DMS 273 treated with DMSO at 0.1 percent for 48 hours (cell line): Measurements from ENCODE around the gene FAT4.

Experiments used
- DNase-seq: peaks from one replicate; lab custom pipeline; 2025; lab: John Stamatoyannopoulos, UW

The FAT4 gene

GRCh38 chr4:125316791-125317524, 2.2 kb downstream of the FAT4 start:
- peak; percentile 83 for DNase-seq

DNA sequence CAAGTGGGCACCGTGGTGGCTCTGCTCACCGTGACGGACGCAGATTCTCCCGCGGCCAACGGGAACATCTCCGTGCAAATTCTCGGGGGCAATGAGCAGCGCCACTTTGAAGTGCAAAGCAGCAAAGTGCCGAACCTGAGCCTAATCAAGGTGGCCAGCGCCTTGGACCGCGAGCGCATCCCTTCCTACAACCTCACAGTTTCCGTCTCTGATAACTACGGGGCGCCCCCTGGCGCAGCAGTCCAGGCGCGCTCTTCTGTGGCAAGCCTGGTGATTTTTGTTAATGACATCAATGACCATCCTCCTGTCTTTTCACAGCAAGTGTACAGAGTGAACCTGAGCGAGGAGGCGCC, 2.7 kb downstream of the FAT4 start:
- no peak for DNase-seq

DNA sequence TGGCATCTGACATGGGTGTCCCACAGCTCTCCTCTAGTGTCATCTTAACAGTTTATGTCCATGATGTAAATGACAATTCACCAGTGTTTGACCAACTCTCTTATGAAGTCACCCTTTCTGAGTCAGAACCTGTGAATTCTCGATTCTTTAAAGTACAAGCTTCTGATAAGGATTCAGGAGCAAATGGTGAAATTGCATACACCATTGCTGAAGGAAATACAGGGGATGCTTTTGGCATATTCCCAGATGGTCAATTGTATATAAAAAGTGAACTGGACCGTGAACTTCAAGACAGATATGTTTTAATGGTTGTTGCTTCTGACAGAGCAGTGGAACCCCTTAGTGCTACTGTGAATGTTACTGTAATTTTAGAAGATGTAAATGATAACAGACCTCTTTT, 4.6 kb downstream of the FAT4 start:
- DNase-seq: no peak

GRCh38 chr4:125321709-125322365, 7.1 kb downstream of the FAT4 start:
- DNase-seq: no peak

DNA sequence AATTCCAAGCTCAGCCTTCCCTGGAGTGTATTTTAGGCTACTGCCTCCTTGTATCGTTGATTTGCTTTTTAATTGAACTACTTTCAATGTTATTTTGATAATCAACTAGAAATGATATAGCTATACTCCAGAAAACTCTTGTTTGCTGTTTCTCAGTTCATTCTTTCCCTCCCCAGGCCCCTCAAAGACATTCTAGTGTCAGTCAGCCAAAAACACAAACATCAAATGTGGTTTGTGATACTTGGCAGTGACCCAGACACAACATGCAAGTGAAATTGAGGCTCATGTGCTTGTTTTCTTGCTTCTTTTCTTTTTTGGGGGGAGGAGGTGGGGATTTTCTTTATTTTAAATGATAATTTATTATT, 7.6 kb downstream of the FAT4 start:
- no peak for DNase-seq

DNA sequence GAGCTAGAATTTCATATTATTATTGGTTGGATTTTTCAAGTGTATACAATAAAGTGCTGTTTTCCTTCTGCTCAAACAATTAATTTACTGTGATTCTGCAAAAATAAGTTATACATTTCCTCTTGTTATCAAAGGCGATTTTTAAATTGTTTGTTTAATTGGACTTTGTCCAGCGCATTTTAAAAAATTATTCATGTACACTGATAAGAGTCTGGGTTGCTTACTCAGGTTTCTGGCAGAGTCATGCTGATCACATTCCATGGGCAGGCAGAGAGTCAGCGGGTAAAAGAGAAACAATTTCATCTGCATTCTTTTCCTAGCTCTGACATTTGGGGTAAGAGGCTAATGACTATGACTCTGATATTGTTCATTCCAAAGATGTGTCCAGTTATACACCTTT, 8.9 kb downstream of the FAT4 start:
- no peak for DNase-seq

DNA sequence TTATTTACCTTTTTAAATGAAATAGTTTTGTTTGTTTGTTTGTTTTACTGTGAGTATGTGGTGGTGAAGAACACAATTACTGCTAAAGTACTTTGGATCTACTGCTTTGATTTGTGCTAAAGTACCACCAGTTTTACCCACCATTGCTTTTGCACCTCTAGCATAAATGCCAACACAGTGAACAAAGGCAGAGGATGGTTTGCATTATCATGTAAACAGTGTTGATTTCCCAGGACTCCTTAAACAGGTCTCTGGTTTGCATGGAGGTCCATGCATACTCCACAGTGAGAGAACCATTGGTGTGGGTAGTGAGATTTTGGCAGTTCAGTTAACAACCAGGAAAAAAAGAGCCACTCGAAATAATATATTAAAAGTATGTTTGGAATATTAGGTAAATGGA, 11.0 kb downstream of the FAT4 start:
- DNase-seq: no peak

GRCh38 chr4:125331116-125331515, 16.4 kb downstream of the FAT4 start:
- DNase-seq: no peak

DNA sequence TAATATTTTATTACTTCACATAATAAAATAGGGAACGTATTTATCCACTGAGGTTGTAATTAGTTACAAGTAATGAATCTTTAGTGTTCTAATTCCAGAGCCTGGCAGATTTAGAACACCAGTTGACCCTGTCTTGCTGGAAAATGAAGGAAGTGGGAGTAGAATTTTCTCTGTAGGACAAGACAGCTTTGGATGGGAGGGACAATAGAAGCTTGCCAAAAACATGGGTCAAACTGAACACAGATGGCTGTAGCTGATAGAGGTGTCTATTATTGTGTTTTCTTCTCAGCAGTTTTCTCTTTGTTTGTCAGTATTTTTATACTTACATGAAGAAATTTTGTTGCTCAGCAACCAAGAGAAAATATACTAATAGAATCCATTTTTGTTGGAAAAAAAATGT, 20.2 kb downstream of the FAT4 start:
- DNase-seq: no peak

DNA sequence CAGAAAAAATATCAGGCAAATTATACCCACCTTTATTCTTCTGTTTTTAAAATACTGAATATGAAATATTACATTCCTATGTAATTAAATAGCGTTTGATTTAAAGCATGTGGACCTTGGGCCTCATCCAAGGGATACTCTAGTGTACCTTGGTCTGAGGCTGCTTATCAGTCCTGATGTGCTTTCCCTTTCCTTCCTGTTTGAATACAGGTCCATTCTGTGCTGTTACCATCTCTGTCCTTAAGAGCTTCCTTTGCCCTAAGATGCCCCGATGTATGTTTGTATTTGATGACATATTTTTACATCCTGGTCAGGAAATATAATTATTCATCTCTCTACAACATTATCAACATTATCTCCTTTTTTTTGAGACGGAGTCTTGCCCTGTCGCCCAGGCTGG, 24.1 kb downstream of the FAT4 start:
- DNase-seq: no peak

- no peak for DNase-seq
Measured at GRCh38 chr4:125344198-125344597, 29.4 kb downstream of the FAT4 start.

DNA sequence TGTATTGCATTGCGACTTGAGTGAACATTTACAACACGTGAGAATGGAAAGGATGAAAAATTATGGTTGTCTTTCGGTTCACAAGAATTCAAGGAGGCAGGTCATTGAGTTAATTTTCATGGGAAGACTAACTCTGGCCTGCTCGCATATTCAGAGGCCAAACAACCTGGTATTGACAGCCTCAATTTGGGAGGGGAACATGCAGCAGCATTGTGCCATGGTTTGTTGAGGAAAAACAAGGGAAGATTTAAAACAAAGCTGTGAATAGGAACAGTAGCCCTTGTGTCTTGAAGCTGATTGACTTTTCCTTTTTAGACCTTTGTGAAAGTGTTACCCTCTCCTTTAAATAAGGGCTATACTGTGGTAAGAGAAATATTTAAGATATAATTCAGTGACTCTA, 31.9 kb downstream of the FAT4 start:
- no peak for DNase-seq

GRCh38 chr4:125350470-125351135, 35.8 kb downstream of the FAT4 start:
- no peak for DNase-seq

DNA sequence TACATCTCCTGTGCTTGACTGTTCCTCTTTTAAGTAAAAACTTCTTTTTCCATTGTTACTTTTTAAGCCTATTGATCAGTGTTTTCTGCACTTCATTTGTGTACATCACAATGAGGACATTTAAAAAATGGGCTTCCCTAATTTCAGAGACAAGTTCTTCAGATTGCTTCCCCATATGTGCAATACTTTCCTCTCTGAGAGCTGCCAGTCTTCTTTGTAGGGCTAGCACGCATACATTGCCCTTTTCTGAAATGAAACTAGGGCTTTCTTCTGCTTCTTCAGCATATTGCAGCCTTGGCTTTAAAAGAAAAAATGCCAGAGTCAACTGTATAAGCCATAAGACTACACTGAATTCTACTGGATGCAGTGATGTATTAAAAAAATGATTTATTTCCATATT, 37.8 kb downstream of the FAT4 start:
- DNase-seq: no peak

GRCh38 chr4:125353131-125353530, 38.4 kb downstream of the FAT4 start:
- no peak for DNase-seq

- DNase-seq: no peak
Measured at GRCh38 chr4:125355791-125356190, 41.0 kb downstream of the FAT4 start.

DNA sequence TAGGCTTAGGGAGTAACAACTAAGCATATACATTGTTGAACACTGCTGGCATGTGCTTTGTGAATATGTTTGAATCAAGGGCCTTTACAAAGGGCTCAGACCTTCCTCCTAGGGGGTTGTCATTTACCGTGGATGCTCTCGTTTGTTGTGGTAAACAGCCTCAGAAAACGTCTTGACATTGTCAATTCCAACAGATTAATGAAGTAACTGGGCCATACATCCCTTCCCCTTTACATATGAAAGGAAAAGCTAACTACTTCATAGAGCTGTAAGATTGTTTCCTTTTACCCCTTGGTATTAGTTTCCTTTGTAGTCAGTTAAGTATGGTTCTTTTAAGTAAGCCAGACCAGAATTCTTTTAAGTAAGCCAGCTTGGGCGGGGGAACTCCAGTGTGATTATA, 42.9 kb downstream of the FAT4 start:
- DNase-seq: no peak

DNA sequence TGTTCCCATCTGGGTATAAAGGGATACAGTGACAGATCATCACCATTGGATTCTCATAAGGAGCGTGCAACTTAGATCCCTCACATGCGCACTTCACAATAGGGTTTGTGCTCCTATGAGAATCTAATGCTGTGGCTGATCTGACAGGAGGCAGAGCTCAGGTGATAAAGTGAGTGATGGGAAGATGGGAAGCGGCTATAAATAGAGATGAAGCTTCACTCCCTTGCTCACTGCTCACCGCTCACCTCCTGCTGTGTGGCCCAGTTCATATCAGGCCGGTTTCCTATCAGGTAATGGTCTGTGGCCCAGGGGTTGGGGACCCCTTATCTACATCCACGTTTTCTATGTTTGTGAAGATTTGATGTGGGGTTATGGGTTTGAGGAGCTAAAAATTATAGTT, 43.7 kb downstream of the FAT4 start:
- no peak for DNase-seq

DNA sequence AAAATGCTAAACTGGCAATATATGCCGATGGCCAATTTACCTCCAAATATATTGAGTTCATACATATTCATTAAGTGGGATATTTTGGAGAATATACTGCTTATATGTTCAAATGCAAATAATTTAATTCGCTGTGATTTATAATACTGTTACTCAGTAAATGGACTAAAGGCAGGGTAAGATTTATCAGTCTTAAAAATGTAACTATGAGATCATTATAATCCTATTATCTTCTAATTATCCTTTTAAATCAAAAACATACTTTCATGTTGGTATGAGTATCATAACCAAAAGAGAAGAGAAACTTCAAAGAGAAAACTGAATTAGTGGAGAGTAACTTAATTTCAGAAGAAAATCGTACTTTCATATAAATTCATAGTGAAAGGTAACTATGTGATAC, 44.6 kb downstream of the FAT4 start:
- DNase-seq: no peak

GRCh38 chr4:125359960-125360634, 45.3 kb downstream of the FAT4 start:
- DNase-seq: no peak

- no peak for DNase-seq
Measured at GRCh38 chr4:125360727-125361126, 46.0 kb downstream of the FAT4 start.
